Breast epithelium (tissue), 3 donors: Measurements from ENCODE around the gene CTTNBP2.

ENCODE experiments used
- POLR2A ChIP-seq: fragments of 450-650 bp; IDR thresholded peaks from one replicate; pipeline ENCODE4 v1.6.1; 2016; ENCODE audit warnings: antibody characterized with exemption, mild to moderate bottlenecking, moderate library complexity
- TF ChIP-seq, protein P1 (sequence below), 3 donors: fragments of 450-650 bp; IDR thresholded peaks; one replicate each; pipeline ENCODE4 v1.5.1; 2016 to 2017; ENCODE audit warnings: antibody characterized with exemption in 3 of 3, mild to moderate bottlenecking in 3 of 3, moderate library complexity in 3 of 3

DNA sequence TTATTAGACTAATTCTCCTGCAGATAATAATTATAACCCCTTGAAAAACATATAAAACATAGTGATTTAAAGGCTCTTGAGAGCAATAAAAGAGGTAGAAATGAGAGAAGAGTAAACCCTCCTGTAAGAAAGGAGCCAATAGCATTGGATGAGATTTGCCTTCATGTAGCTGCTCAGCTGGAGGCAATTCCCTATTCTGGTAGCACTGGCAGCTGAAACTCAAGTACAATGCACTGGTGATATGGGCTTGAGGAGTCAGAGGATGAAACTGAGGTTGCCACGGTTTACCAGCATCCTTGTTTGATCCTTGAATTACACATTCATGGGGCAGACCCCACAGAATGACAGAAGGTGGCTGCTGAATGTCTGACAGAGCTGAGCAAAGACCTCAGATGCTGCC lies 76.4 kb downstream of the CTTNBP2 start:
- TF ChIP-seq, protein P1, sequence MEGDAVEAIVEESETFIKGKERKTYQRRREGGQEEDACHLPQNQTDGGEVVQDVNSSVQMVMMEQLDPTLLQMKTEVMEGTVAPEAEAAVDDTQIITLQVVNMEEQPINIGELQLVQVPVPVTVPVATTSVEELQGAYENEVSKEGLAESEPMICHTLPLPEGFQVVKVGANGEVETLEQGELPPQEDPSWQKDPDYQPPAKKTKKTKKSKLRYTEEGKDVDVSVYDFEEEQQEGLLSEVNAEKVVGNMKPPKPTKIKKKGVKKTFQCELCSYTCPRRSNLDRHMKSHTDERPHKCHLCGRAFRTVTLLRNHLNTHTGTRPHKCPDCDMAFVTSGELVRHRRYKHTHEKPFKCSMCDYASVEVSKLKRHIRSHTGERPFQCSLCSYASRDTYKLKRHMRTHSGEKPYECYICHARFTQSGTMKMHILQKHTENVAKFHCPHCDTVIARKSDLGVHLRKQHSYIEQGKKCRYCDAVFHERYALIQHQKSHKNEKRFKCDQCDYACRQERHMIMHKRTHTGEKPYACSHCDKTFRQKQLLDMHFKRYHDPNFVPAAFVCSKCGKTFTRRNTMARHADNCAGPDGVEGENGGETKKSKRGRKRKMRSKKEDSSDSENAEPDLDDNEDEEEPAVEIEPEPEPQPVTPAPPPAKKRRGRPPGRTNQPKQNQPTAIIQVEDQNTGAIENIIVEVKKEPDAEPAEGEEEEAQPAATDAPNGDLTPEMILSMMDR (IDR thresholded peaks at IDR 0.05): no peak
- TF ChIP-seq POLR2A: no peak
